GM12878 (cell line): ENCODE measurements around the gene KDM4F. TPM values are rescaled to one million over a fixed set of nuclear protein-coding genes. Genes with fewer than 3 reads are reported as not detected.

ENCODE experiments used
- BCLAF1 ChIP-seq: fragments of 450-650 bp; IDR thresholded peaks from 2 replicates; pipeline ENCODE4 v1.6.1; 2017; ENCODE audit warnings: antibody characterized with exemption, mild to moderate bottlenecking, moderate library complexity
- BMI1 ChIP-seq: fragments of 450-650 bp; IDR thresholded peaks from 2 replicates; pipeline ENCODE4 v1.6.1; 2016; ENCODE audit warnings: mild to moderate bottlenecking, moderate library complexity, borderline replicate concordance
- E4F1 ChIP-seq: fragments of 450-650 bp; IDR thresholded peaks from 2 replicates; pipeline ENCODE4 v1.6.1; 2018; ENCODE audit warnings: borderline replicate concordance, mild to moderate bottlenecking; ENCODE audit not compliant: partially characterized antibody
- EGR1 ChIP-seq, 2 experiments: IDR thresholded peaks; 1 replicate in 1 of 2; 2 replicates in 1 of 2; pipeline ENCODE4 v1.6.1; 2011 to 2012; ENCODE audit warnings: low read depth in 2 of 2, low read length in 2 of 2, borderline replicate concordance in 1 of 2, mild to moderate bottlenecking in 1 of 2, moderate library complexity in 1 of 2
- IRF5 ChIP-seq: fragments of 450-650 bp; IDR thresholded peaks from 2 replicates; pipeline ENCODE4 v1.6.1; 2017; ENCODE audit warnings: borderline replicate concordance
- NFYB ChIP-seq: IDR thresholded peaks from 2 replicates; pipeline ENCODE4 v1.6.1; 2011; ENCODE audit warnings: low read depth, mild to moderate bottlenecking, low read length, improper control_type of control experiment, moderate library complexity; ENCODE audit not compliant: insufficient read depth
- PML ChIP-seq: IDR thresholded peaks from 2 replicates; pipeline ENCODE4 v1.6.1; 2012; ENCODE audit warnings: low read length, inconsistent platforms
- POLR2AphosphoS2 ChIP-seq: IDR thresholded peaks from 2 replicates; pipeline ENCODE4 v1.6.1; 2011; ENCODE audit warnings: low read depth, mild to moderate bottlenecking, low read length, improper control_type of control experiment, moderate library complexity
- RAD51 ChIP-seq: fragments of 450-650 bp; IDR thresholded peaks from 2 replicates; pipeline ENCODE4 v1.6.1; 2016; ENCODE audit warnings: moderate library complexity, mild to moderate bottlenecking, inconsistent platforms
- RCOR1 ChIP-seq: conservative IDR thresholded peaks from 2 replicates; pipeline ENCODE4 v1.6.1; 2012; ENCODE audit warnings: low read depth, low read length, improper control_type of control experiment
- SMC3 ChIP-seq: IDR thresholded peaks from 2 replicates; pipeline ENCODE4 v1.6.1; 2011; ENCODE audit warnings: low read length, improper control_type of control experiment, borderline replicate concordance
- SUPT20H ChIP-seq: IDR thresholded peaks from 2 replicates; pipeline ENCODE4 v1.6.1; 2011; ENCODE audit warnings: low read depth, mild to moderate bottlenecking, low read length, moderate library complexity, borderline replicate concordance; ENCODE audit not compliant: control insufficient read depth
- TCF3 ChIP-seq: IDR thresholded peaks from 2 replicates; pipeline ENCODE4 v1.6.1; 2012; ENCODE audit warnings: low read depth, mild to moderate bottlenecking, low read length, borderline replicate concordance; ENCODE audit not compliant: insufficient read depth
- USF1 ChIP-seq: IDR thresholded peaks from 2 replicates; pipeline ENCODE4 v1.6.1; 2011; ENCODE audit warnings: borderline replicate concordance, low read depth, mild to moderate bottlenecking, moderate library complexity, mixed read lengths, low read length; ENCODE audit not compliant: insufficient read depth; ENCODE audit errors: extremely low read length
- ZBED1 ChIP-seq: IDR thresholded peaks from 2 replicates; pipeline ENCODE4 v1.6.1; 2016; ENCODE audit warnings: borderline replicate concordance
- polyA plus RNA-seq, 11 experiments: library from polyadenylated mRNA; depleted of rRNA in 4 of 11; unstranded in 6 of 11; stranded (reverse) in 5 of 11; fragments of >200 nt; fragmentation: Nextera tagmentation in 4 of 11; fragmentation: Illumina TruSeq in 1 of 11; extraction: Ambion mirVana in 4 of 11; extraction: Trizol in 1 of 11; gene quantifications; 1 replicate in 1 of 11; 2 replicates in 10 of 11; pipeline versions ENCODE4 v1.2.1 to v1.2.3, GENCODE V29; 2011 to 2016; ENCODE audit warnings: inconsistent platforms in 2 of 11, missing spikeins in 2 of 11, low read depth in 1 of 11
- total RNA-seq, 4 experiments: library from RNA; depleted of rRNA in 3 of 4; stranded (reverse); fragments of >200 nt in 3 of 4; fragmentation: Illumina TruSeq in 1 of 4; extraction: Trizol in 1 of 4; gene quantifications; 2 replicates each; pipeline versions ENCODE4 v1.2.1 to v1.2.3, GENCODE V29; 2013 to 2021
- TF ChIP-seq, protein P1 (sequence below): fragments of 150-350 bp; IDR thresholded peaks from 2 replicates; pipeline ENCODE4 v1.6.1; 2016; ENCODE audit warnings: low read depth, low read length

KDM4F gene
- total and polyA plus RNA-seq, 10 of the 15 experiments (the other 5 are each of a cell fraction or from before 2014, with no cell fraction given): not detected

GRCh38 chr11:95095858-95096587 lies 46.8 kb downstream of the KDM4F start (continued):
- TF ChIP-seq, protein P1, sequence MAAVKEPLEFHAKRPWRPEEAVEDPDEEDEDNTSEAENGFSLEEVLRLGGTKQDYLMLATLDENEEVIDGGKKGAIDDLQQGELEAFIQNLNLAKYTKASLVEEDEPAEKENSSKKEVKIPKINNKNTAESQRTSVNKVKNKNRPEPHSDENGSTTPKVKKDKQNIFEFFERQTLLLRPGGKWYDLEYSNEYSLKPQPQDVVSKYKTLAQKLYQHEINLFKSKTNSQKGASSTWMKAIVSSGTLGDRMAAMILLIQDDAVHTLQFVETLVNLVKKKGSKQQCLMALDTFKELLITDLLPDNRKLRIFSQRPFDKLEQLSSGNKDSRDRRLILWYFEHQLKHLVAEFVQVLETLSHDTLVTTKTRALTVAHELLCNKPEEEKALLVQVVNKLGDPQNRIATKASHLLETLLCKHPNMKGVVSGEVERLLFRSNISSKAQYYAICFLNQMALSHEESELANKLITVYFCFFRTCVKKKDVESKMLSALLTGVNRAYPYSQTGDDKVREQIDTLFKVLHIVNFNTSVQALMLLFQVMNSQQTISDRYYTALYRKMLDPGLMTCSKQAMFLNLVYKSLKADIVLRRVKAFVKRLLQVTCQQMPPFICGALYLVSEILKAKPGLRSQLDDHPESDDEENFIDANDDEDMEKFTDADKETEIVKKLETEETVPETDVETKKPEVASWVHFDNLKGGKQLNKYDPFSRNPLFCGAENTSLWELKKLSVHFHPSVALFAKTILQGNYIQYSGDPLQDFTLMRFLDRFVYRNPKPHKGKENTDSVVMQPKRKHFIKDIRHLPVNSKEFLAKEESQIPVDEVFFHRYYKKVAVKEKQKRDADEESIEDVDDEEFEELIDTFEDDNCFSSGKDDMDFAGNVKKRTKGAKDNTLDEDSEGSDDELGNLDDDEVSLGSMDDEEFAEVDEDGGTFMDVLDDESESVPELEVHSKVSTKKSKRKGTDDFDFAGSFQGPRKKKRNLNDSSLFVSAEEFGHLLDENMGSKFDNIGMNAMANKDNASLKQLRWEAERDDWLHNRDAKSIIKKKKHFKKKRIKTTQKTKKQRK: no peak
- TF ChIP-seq IRF5 (no peak), PML (peak; percentile 87; the same call in 1 of the 2 replicates), NFYB (no peak), SUPT20H (no peak), EGR1 (IDR thresholded peaks at IDR 0.05; ENCODE audit: borderline replicate concordance in 1 of 2, low read depth in 2 of 2, low read length in 2 of 2) (no peak), ZBED1 (peak; percentile 86), SMC3 (no peak), POLR2AphosphoS2 (no peak), E4F1 (no peak), BMI1 (no peak), USF1 (no peak), RAD51 (no peak), BCLAF1 (no peak), RCOR1 (no peak), TCF3 (no peak)
